HG03060 (cell line): ENCODE results near the gene METTL18.

ENCODE experiments used
- ATAC-seq: cut with Tn5 transposase; IDR thresholded peaks from one replicate; pipeline ENCODE4 v1.9.1; 2021; ENCODE audit warnings: low read depth, moderate number of reproducible peaks; ENCODE audit not compliant: unreplicated experiment

METTL18 gene

DNA sequence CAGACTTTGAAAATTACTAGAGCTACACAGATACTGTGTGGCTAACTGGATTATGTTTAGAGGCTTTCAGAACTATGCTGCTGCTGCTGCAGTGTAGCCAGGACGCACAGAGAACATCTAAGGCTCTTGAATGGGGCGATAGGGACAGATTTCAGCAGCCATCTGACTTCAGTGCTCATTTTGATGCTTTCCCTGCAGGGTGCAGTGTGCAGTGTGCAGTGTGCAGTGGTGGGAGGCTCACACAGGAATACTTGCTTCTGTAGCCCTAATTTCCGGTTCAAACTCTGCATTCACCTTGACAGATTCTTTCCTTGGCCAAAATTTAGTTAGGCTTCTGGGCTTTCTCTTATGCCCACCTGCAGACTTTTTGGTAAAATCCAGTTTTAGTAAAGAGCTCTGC, 7.7 kb downstream of the METTL18 start:
- ATAC-seq: no peak

DNA sequence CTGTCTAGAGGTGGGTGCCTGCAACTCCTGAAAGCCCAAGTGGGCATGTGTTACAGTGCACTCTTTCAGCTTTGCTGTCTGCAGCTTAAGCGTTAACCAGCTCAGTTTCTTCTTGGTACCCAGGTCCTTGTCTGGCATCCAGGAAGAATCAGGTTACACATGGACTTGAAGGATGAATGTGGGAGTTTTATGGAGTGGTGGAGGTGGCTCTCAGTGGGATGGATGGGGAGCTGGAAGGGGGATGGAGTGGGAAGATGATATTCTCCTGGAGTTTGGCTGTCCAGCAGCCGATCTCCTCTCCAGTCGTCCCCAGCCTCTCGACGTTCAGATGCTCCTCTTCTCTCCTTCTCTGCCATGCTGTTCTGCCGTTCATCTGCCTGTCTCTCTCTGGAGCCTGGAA, 9.4 kb downstream of the METTL18 start:
- no peak for ATAC-seq

DNA sequence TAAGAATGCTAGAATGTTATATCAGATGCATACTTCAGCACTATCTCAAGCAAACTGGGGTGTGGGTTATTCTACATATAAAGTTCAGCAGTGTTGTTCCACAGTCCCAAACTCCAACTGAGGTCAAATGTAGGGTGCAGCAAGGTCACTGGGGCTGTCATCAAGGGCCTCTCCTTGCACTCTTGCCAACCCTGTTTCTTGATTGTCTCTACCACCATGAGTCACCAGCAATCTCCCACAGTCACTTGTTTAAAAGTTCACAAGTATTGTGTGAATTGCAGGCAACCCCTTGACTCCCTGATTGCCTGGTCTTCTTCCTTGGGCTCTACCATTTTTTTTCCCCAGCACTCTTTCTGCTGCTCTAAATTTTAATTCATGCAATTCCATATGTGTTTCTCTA, 10.6 kb downstream of the METTL18 start:
- ATAC-seq: no peak

DNA sequence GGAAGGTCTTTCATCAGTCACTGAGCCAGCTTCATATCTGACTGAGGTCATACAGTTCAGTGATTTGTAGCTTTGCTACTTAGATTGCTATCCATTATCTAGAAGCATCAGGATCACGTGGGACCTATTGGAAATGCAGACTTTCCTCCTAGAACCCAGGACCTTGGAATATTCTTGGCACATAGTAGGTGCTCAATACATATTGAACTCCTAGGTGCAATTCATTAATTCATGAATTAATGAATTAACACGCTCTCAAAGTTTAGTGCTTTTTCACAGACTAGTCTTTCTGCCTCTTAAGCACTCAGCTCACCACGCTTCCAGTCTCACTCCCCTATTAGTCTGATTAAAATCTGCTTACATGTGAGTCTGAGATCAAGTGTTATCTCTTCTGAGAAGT, 12.1 kb downstream of the METTL18 start:
- no peak for ATAC-seq

DNA sequence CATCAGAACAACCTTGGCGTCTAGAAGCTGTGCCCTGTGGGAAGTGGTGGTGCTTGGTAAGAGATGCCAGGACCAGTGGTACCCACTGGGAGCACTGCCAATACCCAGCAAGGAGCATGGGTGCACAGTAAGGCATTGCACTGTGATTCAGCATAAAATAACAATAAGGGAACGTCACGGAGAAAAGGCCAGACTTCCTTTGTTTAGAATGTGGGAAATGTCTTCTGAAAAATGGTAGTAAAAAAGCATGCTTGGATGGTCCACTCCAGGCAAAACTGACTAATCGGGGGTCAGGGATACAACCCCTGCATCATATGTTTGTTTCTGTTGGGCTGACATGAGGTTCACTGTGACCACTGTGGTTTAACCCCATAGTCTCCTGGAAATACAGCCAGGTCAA, 14.7 kb downstream of the METTL18 start:
- ATAC-seq: no peak

DNA sequence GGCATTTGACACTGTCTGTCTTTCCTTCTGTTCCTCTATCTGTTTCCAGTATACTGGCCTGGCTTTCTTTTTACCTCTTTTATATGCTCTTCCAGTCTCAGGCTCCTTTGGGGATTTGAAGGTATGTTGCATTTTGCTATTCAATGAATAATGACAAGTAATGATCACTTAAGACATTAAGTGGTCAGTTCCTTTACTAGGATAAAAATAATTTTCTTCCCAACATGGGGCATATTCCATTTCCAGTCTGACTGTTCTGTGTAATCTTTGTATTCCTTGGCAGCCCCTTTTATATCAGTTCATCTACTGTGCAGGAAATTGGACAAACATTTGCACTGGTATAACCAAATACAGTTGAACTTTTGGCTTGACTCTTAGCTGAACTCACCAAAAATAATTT, 15.6 kb downstream of the METTL18 start:
- ATAC-seq: no peak

DNA sequence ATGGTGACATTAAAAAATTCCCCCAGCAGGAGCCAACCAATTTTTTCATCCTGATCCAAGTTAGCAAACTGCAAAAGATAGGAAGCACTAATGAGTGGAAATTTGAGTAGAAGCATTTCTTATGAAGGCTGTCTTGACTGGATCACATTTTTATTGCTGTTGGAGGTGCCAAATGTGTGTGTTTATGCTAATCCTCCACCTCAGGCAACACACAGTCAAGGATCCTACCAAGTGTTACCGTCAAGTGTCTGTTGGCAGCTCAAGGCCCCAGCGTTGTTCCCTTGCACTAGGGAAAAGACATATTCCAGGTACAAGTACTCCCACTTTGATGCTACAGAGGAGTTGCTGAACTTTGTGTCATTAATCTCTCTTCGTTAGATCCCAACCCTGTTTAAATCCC, 18.3 kb downstream of the METTL18 start:
- no peak for ATAC-seq

DNA sequence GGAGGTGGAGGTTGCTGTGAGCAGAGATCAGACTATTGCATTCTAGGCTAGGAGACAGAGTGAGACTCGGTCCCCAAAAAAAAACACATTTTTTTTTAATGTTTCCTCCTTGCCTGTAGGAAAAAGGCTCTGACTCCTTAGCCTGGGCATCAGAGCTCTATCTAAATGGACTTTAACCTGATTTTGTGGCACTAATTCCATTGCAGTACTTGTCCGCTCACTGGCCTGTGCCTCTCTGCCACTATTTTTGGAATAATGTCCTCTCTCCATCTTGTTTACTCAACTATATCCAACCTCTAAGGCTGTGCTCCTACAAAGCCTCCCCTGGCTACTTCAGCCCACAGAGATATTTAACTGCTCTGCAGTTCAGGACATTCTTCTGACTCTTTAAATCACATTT, 26.5 kb downstream of the METTL18 start:
- no peak for ATAC-seq

DNA sequence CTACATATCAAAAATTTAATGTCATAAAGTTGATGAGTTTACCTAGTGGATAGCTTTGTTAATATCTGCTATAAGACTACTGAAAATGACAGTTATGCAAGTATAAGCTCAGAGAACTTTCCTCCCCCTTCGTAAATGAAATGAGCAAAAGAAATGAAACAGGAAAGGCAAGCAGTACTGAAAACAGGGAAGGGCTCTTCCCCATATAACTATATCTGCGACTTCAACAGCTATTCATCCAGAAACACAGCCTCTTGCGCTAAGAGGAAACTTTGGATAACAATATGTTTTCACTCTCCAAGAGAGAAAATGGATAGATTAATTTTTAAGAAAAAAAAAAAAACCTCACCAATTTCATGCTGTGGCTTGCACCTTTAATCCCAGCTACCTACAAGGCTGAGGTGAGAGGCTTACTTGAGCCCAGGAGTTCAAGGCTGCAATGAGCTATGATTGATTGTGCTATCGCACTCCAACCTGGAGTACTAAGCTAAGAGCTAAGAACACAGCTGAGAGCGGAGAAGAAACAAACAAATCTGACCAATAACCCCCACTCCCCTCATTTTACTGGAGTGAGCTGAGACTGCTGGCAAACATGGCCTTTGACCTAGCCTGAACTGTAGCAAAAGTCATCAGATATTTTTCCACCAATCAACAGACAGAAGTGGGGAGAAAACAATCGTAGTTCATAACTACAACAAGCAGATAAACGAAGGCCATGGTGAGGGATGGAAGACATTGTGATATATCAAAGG, 29.0 kb downstream of the METTL18 start:
- no peak for ATAC-seq

DNA sequence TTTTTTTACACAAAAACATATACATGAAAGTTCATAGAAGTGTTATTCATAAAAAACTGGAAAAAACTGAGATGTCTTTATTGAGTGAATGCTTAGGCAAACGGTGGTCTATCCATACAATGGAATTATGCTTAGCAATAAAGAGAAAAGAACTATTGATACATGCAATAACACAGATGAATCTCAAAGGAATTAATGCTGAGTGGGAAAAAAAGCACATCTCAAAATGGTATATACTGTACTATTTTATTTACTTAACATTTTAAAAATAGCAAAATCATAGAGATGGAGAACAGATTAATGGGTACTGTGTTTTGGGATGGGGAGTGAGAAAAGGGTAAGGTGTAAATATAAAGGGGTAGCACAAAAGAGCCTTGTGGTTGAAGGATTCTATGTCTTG, 29.8 kb downstream of the METTL18 start:
- no peak for ATAC-seq

DNA sequence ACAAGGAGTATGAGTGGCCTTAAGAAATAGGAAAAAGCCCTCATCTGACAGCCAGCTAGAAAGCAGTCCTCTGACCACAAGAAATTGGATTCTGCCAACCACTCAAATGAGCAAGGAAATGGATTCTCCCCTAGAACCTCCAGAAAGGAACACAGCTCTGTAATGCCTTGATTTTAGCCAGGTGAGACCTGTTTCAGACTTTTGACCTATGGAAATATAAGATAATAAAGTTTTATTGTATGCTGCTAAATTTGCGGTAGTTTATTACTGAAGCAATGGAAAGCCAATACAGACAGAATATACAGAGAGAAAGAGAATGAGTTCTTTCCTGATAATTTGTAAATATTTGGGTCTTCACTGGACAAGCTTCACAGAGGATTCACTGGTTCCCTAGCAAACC, 32.0 kb downstream of the METTL18 start:
- no peak for ATAC-seq

DNA sequence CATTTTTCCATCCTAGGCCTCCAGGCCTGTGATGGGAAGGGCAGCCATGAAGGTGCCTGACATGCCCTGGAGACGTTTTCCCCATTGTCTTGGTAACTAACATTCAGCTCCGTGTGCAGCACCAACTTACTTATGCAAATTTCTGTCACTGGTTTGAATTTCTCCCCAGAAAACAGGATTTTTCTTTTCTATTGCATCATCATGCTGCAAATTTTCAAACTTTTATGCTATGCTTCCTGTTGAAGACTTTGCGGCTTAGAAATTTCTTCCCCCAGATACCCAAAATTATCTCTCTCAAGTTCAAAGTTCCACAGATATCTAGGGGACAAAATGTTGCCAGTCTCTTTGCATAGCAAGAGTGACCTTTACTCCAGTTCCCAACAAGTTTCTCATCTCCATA, 35.7 kb downstream of the METTL18 start:
- no peak for ATAC-seq

DNA sequence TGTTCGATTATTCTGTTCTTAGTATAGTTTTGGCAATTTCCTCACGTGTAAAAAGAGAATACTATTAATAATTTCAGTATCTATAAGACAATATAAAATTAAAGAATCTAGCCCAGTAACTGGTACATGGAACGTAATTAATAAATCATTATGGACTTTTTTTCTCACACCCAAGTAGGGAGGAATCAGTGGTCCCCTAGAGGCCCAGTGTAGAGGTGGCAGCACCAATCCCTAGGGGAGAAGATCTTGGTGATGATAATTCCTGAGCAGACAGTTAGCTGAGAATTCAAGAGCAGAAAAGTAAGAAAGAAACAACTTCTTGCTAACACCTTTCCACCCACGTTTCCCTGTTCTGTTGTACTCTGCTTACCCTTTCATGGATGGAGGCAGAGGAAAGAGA, 41.2 kb downstream of the METTL18 start:
- ATAC-seq: no peak

DNA sequence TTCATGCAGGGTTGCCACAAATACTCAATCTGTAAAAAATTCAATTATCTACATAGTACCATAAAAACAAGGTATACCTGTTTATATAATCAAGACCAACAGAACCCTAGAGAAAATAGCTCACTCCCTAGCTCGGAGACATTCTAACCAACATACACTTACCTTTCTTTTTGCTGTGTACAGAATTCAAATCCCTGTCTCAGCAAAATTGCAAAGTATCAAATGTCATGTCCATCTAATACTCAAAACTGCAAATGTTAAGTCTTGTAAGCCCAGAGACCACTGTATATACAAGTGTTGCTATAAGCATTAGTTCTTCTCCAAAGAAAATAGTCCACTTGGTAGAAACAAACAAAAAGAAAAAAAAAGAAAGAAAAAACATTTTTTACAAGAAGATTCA, 44.7 kb downstream of the METTL18 start:
- ATAC-seq: no peak

DNA sequence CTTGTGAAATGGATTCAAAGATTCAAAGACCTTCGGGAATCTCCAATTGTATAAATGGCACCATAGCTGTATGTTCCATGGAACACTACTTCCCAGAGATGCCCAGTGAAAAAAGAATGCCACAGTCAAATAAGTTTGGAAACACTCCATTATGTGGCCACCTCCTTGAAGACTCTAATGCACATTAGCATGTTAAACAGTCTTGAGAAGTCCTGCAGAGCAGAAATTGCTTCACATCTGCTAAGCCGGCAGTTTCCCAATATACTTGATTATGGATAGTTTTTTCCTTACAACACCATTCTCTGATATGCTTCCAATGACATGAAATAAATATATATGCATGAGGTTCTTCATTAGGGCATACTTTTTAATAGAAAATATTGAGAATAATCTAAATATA, 48.2 kb downstream of the METTL18 start:
- no peak for ATAC-seq

DNA sequence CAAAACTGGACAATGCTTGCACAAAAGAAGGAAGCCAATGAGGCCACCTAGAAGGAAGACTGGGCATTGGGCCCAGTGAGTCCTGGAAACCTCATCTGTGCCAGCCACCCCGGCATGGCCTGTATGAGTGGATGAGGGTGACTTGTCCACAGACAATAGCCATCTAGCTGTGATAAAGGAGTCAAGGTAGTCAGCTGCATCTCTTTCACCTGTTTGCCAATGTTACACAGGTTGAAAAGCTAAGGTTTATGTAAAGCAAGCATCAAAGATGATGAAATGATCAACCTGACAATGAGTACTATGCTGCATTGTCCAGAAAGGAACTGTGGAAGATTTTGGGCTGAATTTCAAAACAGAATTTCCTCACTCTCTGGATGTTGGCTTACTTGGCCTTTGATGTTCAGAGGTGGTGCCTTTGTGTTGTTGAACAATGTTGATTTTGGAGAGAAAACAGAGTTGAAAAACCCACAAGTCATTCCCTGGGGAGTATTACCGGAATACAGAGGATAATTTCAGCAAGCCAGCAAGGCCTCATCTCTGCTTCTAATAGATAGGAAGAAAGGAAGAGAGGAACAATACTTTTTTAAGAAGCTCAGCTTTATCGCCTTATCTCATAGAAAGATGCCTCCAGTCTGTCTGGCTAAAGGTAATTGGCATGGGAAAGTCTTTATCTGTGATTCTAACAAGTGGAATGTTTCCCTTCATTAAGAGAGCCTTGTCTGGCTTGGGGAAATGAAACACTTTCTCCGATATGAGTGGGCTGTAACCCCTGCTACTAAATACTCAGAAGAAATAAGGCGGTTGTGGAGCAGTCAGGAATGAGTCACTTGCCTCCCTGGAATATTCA, 49.5 kb downstream of the METTL18 start:
- ATAC-seq: no peak
